GM19099 (cell line): ENCODE results near the gene SLC22A2.

ENCODE experiments used
- POLR2A ChIP-seq: IDR thresholded peaks from 3 replicates; pipeline ENCODE4 v1.6.1; 2011; ENCODE audit warnings: low read depth; ENCODE audit not compliant: insufficient read length; ENCODE audit errors: extremely low read depth

The SLC22A2 gene

GRCh38 chr6:160261991-160262680 is 3.5 kb upstream of the SLC22A2 start:
- no peak for TF ChIP-seq POLR2A

DNA sequence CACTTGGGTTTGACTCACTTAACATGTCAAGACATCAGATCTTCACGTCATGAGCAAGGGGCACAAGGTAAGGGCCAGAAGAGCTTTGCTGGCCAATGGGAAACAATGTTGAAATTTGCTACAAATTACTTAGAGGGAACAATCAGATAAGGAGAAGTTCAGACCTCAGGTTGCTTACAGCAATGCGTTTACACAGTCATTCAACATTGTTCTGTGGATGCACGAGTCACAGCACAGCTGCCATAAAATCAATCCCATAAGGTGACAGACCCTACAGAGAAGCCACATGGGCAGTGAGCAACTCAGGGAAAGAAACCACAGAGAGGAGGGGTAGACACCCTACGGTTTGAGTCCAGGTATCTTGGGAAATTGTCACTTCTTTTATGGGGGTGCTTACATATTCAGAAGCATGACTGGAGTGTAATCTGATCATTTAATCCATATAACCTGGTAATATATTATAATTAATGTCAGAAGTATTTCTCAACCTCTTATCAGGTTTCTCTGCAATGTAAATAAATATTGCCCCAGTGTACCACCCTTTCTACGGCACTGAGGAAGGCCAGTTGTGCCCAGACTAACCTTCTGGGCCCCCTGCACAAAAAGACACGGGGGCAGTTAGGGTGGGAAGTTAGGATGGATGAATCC is 2.3 kb upstream of the SLC22A2 start:
- TF ChIP-seq POLR2A, result no peak

GRCh38 chr6:160260367-160260766 is 1.7 kb upstream of the SLC22A2 start:
- no peak for TF ChIP-seq POLR2A

GRCh38 chr6:160259598-160259997 is 977 bp upstream of the SLC22A2 start:
- TF ChIP-seq POLR2A, result no peak

DNA sequence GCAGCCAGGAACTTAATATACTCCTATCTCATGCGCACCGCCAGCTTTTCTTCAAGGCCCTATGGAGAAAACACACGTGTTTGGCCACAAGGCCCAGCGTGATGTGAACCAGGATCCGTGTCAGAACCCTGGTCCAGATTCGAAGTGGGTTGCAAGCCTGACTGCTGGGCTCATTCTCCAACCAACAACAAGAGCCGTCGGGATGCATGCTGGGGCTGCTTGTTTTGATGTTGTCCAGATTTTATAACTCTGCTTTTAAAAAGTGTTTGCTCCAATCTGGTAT is 463 bp upstream of the SLC22A2 start:
- TF ChIP-seq POLR2A, result no peak

GRCh38 chr6:160256445-160256844 is 2.2 kb downstream of the SLC22A2 start:
- no peak for TF ChIP-seq POLR2A

GRCh38 chr6:160254467-160255312 is 3.9 kb downstream of the SLC22A2 start:
- TF ChIP-seq POLR2A, result no peak

GRCh38 chr6:160253714-160254113 is 4.9 kb downstream of the SLC22A2 start:
- no peak for TF ChIP-seq POLR2A

GRCh38 chr6:160253292-160253691 is 5.3 kb downstream of the SLC22A2 start:
- no peak for TF ChIP-seq POLR2A

- TF ChIP-seq POLR2A, result no peak
These were observed 6.4 kb downstream of the SLC22A2 start for GRCh38 chr6:160252073-160252813.

DNA sequence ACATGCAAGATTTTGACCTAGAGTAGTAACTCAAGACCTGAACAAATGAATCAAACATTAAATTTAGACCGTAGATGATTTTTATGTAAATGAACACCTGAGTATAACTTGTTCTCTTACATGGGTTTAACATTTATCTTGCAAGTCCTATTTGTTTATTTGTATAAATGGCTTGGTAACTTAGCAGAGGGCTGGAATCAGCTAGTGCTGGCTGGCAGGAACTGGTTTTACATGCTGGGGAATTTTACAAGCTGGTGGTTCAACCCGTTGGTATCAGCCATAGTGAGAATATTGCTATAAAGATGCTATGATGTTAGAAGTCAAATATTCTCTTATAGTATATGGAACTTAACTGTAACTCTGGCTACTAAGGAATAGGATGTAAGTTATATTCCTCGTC is 8.9 kb downstream of the SLC22A2 start:
- TF ChIP-seq POLR2A, result no peak

DNA sequence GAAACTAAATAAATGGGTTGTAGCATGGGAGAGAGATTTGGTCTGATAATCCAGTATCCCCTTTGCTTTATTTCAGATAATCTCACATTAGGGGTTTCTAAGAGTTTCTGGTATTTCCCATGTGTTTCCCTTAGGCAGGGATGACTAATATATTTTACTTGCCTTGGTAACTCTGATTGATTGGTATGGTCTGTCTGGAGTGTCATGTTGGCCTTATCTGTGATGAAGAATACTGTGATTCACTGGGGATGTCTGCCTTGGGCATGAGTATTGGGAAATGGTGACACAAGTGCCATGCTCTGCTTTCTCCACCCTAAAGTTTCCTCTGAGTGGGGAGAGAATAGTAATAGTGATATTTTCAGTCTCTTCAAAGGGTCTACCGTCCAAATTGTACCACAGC is 10.1 kb downstream of the SLC22A2 start:
- TF ChIP-seq POLR2A, result no peak

- no peak for TF ChIP-seq POLR2A
These were observed 11.2 kb downstream of the SLC22A2 start for GRCh38 chr6:160247457-160247883.

GRCh38 chr6:160240691-160241084 is 17.9 kb downstream of the SLC22A2 start:
- no peak for TF ChIP-seq POLR2A
